Endothelial cell of umbilical vein (primary cell): ENCODE data around the gene CSRP1.

Experiments used
- EZH2 ChIP-seq: IDR thresholded peaks from 2 replicates; pipeline ENCODE4 v1.6.1; 2012; ENCODE audit warnings: borderline replicate concordance, low read depth, mild to moderate bottlenecking, moderate library complexity, low read length, inconsistent platforms; ENCODE audit not compliant: severe bottlenecking
- POLR2A ChIP-seq: IDR thresholded peaks from 2 replicates; pipeline ENCODE4 v1.6.1; 2012; ENCODE audit warnings: low read depth, mild to moderate bottlenecking, control low read depth, low read length

- TF ChIP-seq POLR2A (no peak), EZH2 (no peak)
Measured at GRCh38 chr1:201499191-201499590, 7.7 kb downstream of the CSRP1 start.
